ENCODE measurements around the gene SLFN14.
"Not testable (repeated sequence)": the region's sequence is repeated elsewhere in the genome, so short reads cannot be mapped to it uniquely, and the experiment has no call there.

GRCh38 chr17:35518431-35518830 is 42.2 kb downstream of the SLFN14 start:
- TF ChIP-seq CTCF, POLR2A (IDR thresholded peaks at IDR 0.05): not testable (repeated sequence)
